ENCODE measurements around the gene PPP5C.

- TF ChIP-seq CTCF (IDR thresholded peaks at IDR 0.05) = no peak
- no peak for TF ChIP-seq POLR2A (IDR thresholded peaks at IDR 0.05)
Observed at GRCh38 chr19:46353730-46354528, 7.0 kb downstream of the PPP5C start.

Measured in uterus (tissue), 2 donors.